Measurements from ENCODE around the gene SULT1C2. TPM values are rescaled to one million over a fixed set of nuclear protein-coding genes. Genes with fewer than 3 reads are reported as not detected.
"Not testable (repeated sequence)": the region's sequence is repeated elsewhere in the genome, so short reads cannot be mapped to it uniquely, and the experiment has no call there.

Gene SULT1C2
- total RNA-seq, 1 experiment from 2014 or later, result not detected

GRCh38 chr2:108278631-108279030, 10.1 kb upstream of the SULT1C2 start:
- no peak overlapping the region for H3K9ac ChIP-seq (ENCODE audit: low read length)

GRCh38 chr2:108279468-108279867, 9.2 kb upstream of the SULT1C2 start:
- Histone ChIP-seq H3K9me2 (replicated peaks; ENCODE audit: insufficient read depth, low read length) (no peaks in the 10 kb centered on the region), H3K79me2 (ENCODE audit: low read length) (no peaks in the 10 kb centered on the region), H4K20me1 (ENCODE audit: insufficient read depth, low read depth, low read length) (no peaks in the 10 kb centered on the region), H3K9me3 (ENCODE audit: low read length) (no peaks in the 10 kb centered on the region), H3K4me2 (ENCODE audit: low read depth, low read length, poor library complexity, severe bottlenecking) (no peak overlapping the region), H2AFZ (ENCODE audit: low read length) (no peak overlapping the region), H3K36me3 (ENCODE audit: insufficient read depth, low read length) (no peaks in the 10 kb centered on the region), H3K27me3 (ENCODE audit: low read length) (no peaks in the 10 kb centered on the region), H3K9ac (ENCODE audit: low read length) (no peak overlapping the region), H3K4me3 (ENCODE audit: low read length) (no peak overlapping the region), H3K4me1 (ENCODE audit: low read length) (no peaks in the 10 kb centered on the region), H3K27ac (ENCODE audit: low read length) (no peak overlapping the region)
- DNase-seq, result no peak

More at GRCh38 chr2:108278631-108279030, 10.1 kb upstream of the SULT1C2 start:
- Histone ChIP-seq H3K9me2 (replicated peaks; ENCODE audit: insufficient read depth, low read length) (no peaks in the 10 kb centered on the region), H3K4me1 (ENCODE audit: low read length) (no peaks in the 10 kb centered on the region), H3K27ac (ENCODE audit: low read length) (no peak overlapping the region), H3K36me3 (ENCODE audit: insufficient read depth, low read length) (no peaks in the 10 kb centered on the region), H2AFZ (ENCODE audit: low read length) (no peak overlapping the region), H3K4me2 (ENCODE audit: low read depth, low read length, poor library complexity, severe bottlenecking) (no peak overlapping the region), H3K4me3 (ENCODE audit: low read length) (no peak overlapping the region), H3K27me3 (ENCODE audit: low read length) (no peaks in the 10 kb centered on the region), H3K9me3 (ENCODE audit: low read length) (no peaks in the 10 kb centered on the region), H3K79me2 (ENCODE audit: low read length) (no peaks in the 10 kb centered on the region), H4K20me1 (ENCODE audit: insufficient read depth, low read depth, low read length) (no peaks in the 10 kb centered on the region)
- no peak for DNase-seq

GRCh38 chr2:108280466-108280865, 8.2 kb upstream of the SULT1C2 start:
- Histone ChIP-seq H3K9ac (ENCODE audit: low read length) (no peak overlapping the region), H3K4me2 (ENCODE audit: low read depth, low read length, poor library complexity, severe bottlenecking) (no peak overlapping the region), H3K79me2 (ENCODE audit: low read length) (no peaks in the 10 kb centered on the region), H3K4me3 (ENCODE audit: low read length) (no peak overlapping the region), H3K9me3 (ENCODE audit: low read length) (no peaks in the 10 kb centered on the region), H3K27me3 (ENCODE audit: low read length) (no peaks in the 10 kb centered on the region), H2AFZ (ENCODE audit: low read length) (no peak overlapping the region), H3K9me2 (replicated peaks; ENCODE audit: insufficient read depth, low read length) (no peaks in the 10 kb centered on the region), H3K4me1 (ENCODE audit: low read length) (no peaks in the 10 kb centered on the region), H3K27ac (ENCODE audit: low read length) (no peak overlapping the region), H3K36me3 (ENCODE audit: insufficient read depth, low read length) (no peaks in the 10 kb centered on the region), H4K20me1 (ENCODE audit: insufficient read depth, low read depth, low read length) (no peaks in the 10 kb centered on the region)
- DNase-seq, result no peak

- not testable (repeated sequence) for H3K9ac ChIP-seq (ENCODE audit: low read length); H3K79me2 ChIP-seq (ENCODE audit: low read length); H3K4me2 ChIP-seq (ENCODE audit: low read depth, low read length, poor library complexity, severe bottlenecking); H3K27ac ChIP-seq (ENCODE audit: low read length); H3K9me2 ChIP-seq (replicated peaks; ENCODE audit: insufficient read depth, low read length); H3K27me3 ChIP-seq (ENCODE audit: low read length); H4K20me1 ChIP-seq (ENCODE audit: insufficient read depth, low read depth, low read length); DNase-seq; H3K36me3 ChIP-seq (ENCODE audit: insufficient read depth, low read length); H3K4me3 ChIP-seq (ENCODE audit: low read length); H3K4me1 ChIP-seq (ENCODE audit: low read length); H3K9me3 ChIP-seq (ENCODE audit: low read length); H2AFZ ChIP-seq (ENCODE audit: low read length)
Measured at GRCh38 chr2:108284566-108284965, 4.1 kb upstream of the SULT1C2 start.

- DNase-seq, result no peak
- no peak overlapping the region for H3K9ac ChIP-seq (ENCODE audit: low read length)
- H3K9me2 ChIP-seq (replicated peaks; ENCODE audit: insufficient read depth, low read length), result no peaks in the 10 kb centered on the region
- no peaks in the 10 kb centered on the region for H3K9me3 ChIP-seq (ENCODE audit: low read length)
- H3K27ac ChIP-seq (ENCODE audit: low read length), result no peak overlapping the region
- H3K4me3 ChIP-seq (ENCODE audit: low read length), result no peak overlapping the region
- no peak overlapping the region for H3K4me2 ChIP-seq (ENCODE audit: low read depth, low read length, poor library complexity, severe bottlenecking)
- no peaks in the 10 kb centered on the region for H3K27me3 ChIP-seq (ENCODE audit: low read length)
- no peak overlapping the region for H2AFZ ChIP-seq (ENCODE audit: low read length)
- H4K20me1 ChIP-seq (ENCODE audit: insufficient read depth, low read depth, low read length), result no peaks in the 10 kb centered on the region
- no peaks in the 10 kb centered on the region for H3K4me1 ChIP-seq (ENCODE audit: low read length)
- H3K79me2 ChIP-seq (ENCODE audit: low read length), result no peaks in the 10 kb centered on the region
- H3K36me3 ChIP-seq (ENCODE audit: insufficient read depth, low read length), result no peaks in the 10 kb centered on the region
Measured at GRCh38 chr2:108285616-108286015, 3.1 kb upstream of the SULT1C2 start.

- H3K9ac ChIP-seq (ENCODE audit: low read length), result no peak overlapping the region
- no peaks in the 10 kb centered on the region for H3K79me2 ChIP-seq (ENCODE audit: low read length)
- no peak overlapping the region for H3K27ac ChIP-seq (ENCODE audit: low read length)
- no peaks in the 10 kb centered on the region for H3K9me3 ChIP-seq (ENCODE audit: low read length)
- no peaks in the 10 kb centered on the region for H4K20me1 ChIP-seq (ENCODE audit: insufficient read depth, low read depth, low read length)
- H2AFZ ChIP-seq (ENCODE audit: low read length), result no peak overlapping the region
- no peak for DNase-seq
- no peak overlapping the region for H3K4me3 ChIP-seq (ENCODE audit: low read length)
- no peaks in the 10 kb centered on the region for H3K4me1 ChIP-seq (ENCODE audit: low read length)
- H3K36me3 ChIP-seq (ENCODE audit: insufficient read depth, low read length), result no peaks in the 10 kb centered on the region
- no peaks in the 10 kb centered on the region for H3K27me3 ChIP-seq (ENCODE audit: low read length)
- H3K9me2 ChIP-seq (replicated peaks; ENCODE audit: insufficient read depth, low read length), result no peaks in the 10 kb centered on the region
- H3K4me2 ChIP-seq (ENCODE audit: low read depth, low read length, poor library complexity, severe bottlenecking), result no peak overlapping the region
Measured at GRCh38 chr2:108287169-108287568, 1.5 kb upstream of the SULT1C2 start.

- H2AFZ ChIP-seq (ENCODE audit: low read length), result no peak overlapping the region
- H3K4me2 ChIP-seq (ENCODE audit: low read depth, low read length, poor library complexity, severe bottlenecking), result no peak overlapping the region
- DNase-seq, result no peak
Measured at GRCh38 chr2:108293850-108294249, 5.2 kb downstream of the SULT1C2 start.

GRCh38 chr2:108297436-108298141, 8.9 kb downstream of the SULT1C2 start:
- H3K9me3 ChIP-seq (ENCODE audit: low read length), result no peaks in the 10 kb centered on the region
- H3K9me2 ChIP-seq (replicated peaks; ENCODE audit: insufficient read depth, low read length), result no peaks in the 10 kb centered on the region
- no peak overlapping the region for H3K27ac ChIP-seq (ENCODE audit: low read length)
- no peak overlapping the region for H2AFZ ChIP-seq (ENCODE audit: low read length)
- H3K4me1 ChIP-seq (ENCODE audit: low read length), result no peaks in the 10 kb centered on the region
- no peaks in the 10 kb centered on the region for H3K27me3 ChIP-seq (ENCODE audit: low read length)
- no peak overlapping the region for H3K4me2 ChIP-seq (ENCODE audit: low read depth, low read length, poor library complexity, severe bottlenecking)
- no peak for DNase-seq
- no peak overlapping the region for H3K9ac ChIP-seq (ENCODE audit: low read length)
- no peak overlapping the region for H3K4me3 ChIP-seq (ENCODE audit: low read length)
- no peaks in the 10 kb centered on the region for H3K79me2 ChIP-seq (ENCODE audit: low read length)
- H4K20me1 ChIP-seq (ENCODE audit: insufficient read depth, low read depth, low read length), result no peaks in the 10 kb centered on the region
- no peaks in the 10 kb centered on the region for H3K36me3 ChIP-seq (ENCODE audit: insufficient read depth, low read length)

More at GRCh38 chr2:108293850-108294249, 5.2 kb downstream of the SULT1C2 start:
- Histone ChIP-seq H3K27ac (ENCODE audit: low read length) (no peak overlapping the region), H3K79me2 (ENCODE audit: low read length) (no peaks in the 10 kb centered on the region), H3K4me3 (ENCODE audit: low read length) (no peak overlapping the region), H3K27me3 (ENCODE audit: low read length) (no peaks in the 10 kb centered on the region), H3K4me1 (ENCODE audit: low read length) (no peaks in the 10 kb centered on the region), H3K9me3 (ENCODE audit: low read length) (no peaks in the 10 kb centered on the region), H3K36me3 (ENCODE audit: insufficient read depth, low read length) (no peaks in the 10 kb centered on the region), H3K9me2 (replicated peaks; ENCODE audit: insufficient read depth, low read length) (no peaks in the 10 kb centered on the region), H3K9ac (ENCODE audit: low read length) (no peak overlapping the region), H4K20me1 (ENCODE audit: insufficient read depth, low read depth, low read length) (no peaks in the 10 kb centered on the region)
